Adipocyte (in vitro differentiated cells): Measurements from ENCODE around the gene TSN.

Source experiments
- DNase-seq: peaks from one replicate; pipeline ENCODE4 v3.0.0-alpha.2; 2015; ENCODE audit warnings: low read depth
- H3K27me3 ChIP-seq: replicated peaks from 2 replicates; pipeline ENCODE4 v1.7.0; 2013; ENCODE audit warnings: mild to moderate bottlenecking, low read length, moderate library complexity; ENCODE audit not compliant: control insufficient read depth, insufficient read depth
- H3K36me3 ChIP-seq: 2 replicates; pipeline ENCODE4 v1.7.0; 2013; ENCODE audit warnings: low read length, mild to moderate bottlenecking, moderate library complexity; ENCODE audit not compliant: control insufficient read depth, insufficient read depth, severe bottlenecking
- H3K4me1 ChIP-seq: 2 replicates; pipeline ENCODE4 v1.7.0; 2013; ENCODE audit warnings: mild to moderate bottlenecking, low read length, moderate library complexity; ENCODE audit not compliant: control insufficient read depth, insufficient read depth
- H3K4me3 ChIP-seq: 2 replicates; pipeline ENCODE4 v1.7.0; 2013; ENCODE audit warnings: mild to moderate bottlenecking, low read length, moderate library complexity
- H3K9ac ChIP-seq: 2 replicates; pipeline ENCODE4 v1.7.0; 2013; ENCODE audit warnings: mild to moderate bottlenecking, low read length, moderate library complexity
- H3K9me3 ChIP-seq: 2 replicates; pipeline ENCODE4 v1.7.0; 2013; ENCODE audit warnings: mild to moderate bottlenecking, low read length, moderate library complexity; ENCODE audit not compliant: control insufficient read depth

The TSN gene

DNA sequence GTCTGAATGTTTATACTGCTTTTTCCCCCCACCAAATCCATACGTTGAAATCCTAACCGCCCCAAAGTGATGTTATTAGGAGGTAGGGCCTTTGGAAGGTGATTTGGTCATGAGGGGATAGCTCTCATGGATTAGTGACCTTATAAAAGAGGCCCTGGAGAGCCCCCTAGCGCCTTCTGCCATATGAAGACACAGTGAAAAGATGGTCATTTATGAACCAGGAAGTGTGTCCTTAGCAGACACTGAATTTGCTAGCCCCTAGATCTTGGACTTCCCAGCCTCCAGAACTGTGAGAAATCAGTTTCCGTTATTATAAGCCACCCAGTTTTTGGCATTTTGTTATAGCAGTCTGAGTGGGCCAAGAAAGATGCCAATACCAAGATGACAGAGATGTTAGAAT, 7.2 kb upstream of the TSN start:
- no peaks in the 10 kb centered on the region for H3K4me1 ChIP-seq
- H3K9me3 ChIP-seq = no peaks in the 10 kb centered on the region
- no peak overlapping the region for H3K4me3 ChIP-seq
- no peak overlapping the region for H3K9ac ChIP-seq
- H3K36me3 ChIP-seq = no peaks in the 10 kb centered on the region
- peak; percentile 42 for DNase-seq
- no peaks in the 10 kb centered on the region for H3K27me3 ChIP-seq

DNA sequence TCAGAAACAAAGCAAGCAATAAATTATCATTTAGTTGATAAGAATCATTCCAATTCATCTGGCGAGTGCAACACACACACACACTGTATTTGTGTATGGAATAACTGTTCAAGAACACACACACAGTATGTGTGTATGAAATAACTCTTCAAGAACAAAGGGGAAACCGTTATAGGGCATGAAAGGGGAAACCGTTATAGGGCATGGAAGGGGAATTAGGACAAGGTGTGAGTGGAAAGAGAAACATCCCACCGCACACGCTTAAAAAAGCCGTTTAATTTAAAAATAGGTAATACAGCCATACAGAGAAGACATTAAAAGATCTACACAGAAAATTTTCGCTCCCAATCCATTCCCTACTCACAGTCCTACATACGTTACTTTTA, 607 bp upstream of the TSN start:
- DNase-seq = no peak
- Histone ChIP-seq H3K36me3 (peaks cover 13% of the 10 kb centered on the region), H3K9ac (peak overlapping the region; percentile 89), H3K4me3 (peak overlapping the region; percentile 96), H3K9me3 (no peaks in the 10 kb centered on the region), H3K27me3 (no peaks in the 10 kb centered on the region), H3K4me1 (peaks cover 17% of the 10 kb centered on the region)

DNA sequence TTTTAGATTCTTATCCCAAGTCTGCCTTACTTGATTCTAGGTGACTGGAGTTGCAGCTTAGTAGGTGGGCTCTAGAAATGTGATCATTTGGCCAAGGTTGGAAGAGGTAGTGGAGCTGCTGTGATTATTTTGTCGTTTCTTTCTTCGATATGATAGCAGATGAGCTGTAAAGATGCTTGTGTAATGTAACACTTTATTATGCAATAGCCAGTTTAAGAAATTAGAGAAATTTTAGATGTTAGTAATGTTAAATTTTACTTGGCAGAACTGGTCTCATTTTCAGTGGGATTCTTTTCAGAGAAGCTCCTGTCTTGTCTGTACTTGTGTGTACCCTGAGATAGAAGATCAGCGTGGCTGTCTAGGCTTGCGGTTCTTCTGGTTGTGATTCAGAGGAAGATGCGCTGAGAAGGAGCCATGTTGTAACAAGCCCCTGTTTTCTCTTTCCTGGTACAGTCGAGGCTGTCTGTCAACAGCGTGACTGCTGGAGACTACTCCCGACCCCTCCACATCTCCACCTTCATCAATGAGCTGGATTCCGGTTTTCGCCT, 9.3 kb downstream of the TSN start:
- Histone ChIP-seq H3K4me1 (no peaks in the 10 kb centered on the region), H3K9me3 (no peaks in the 10 kb centered on the region), H3K9ac (no peak overlapping the region), H3K36me3 (peaks cover 77% of the 10 kb centered on the region), H3K4me3 (no peak overlapping the region), H3K27me3 (no peaks in the 10 kb centered on the region)
- DNase-seq = no peak

GRCh38 chr2:121766624-121767023, 11.2 kb downstream of the TSN start:
- peaks cover 61% of the 10 kb centered on the region for H3K36me3 ChIP-seq

DNA sequence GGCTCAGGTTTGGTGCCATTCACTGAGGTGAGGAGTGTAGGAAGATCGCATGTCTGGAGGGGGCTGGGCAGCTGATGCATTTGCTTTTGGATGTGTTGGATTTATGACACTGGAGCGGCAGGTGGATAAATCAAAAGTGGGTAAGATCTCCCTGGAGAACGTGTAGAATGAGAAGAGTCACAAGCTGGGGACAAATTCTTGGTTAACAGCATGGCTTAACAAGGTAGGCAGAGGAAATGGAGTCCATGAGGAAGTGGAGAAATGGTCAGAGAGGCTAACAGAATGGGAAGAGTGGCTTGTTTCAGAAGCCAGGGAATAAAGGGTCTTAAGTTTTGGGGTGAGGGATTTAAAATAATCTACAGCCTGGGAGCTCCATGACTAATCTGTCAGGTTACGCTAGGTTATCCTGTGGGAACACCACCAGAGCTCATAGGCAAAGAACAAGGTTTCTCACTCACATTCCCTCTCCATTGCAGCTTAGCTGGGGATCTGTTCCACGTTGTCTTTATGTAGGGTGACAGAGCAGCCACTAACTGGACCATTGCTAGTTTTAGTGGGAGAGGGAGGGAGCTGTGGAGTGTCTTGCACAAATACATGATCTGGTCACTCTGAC, 12.8 kb downstream of the TSN start:
- Histone ChIP-seq H3K9ac (no peak overlapping the region), H3K27me3 (no peaks in the 10 kb centered on the region), H3K4me3 (no peak overlapping the region), H3K9me3 (no peaks in the 10 kb centered on the region), H3K36me3 (peaks cover 48% of the 10 kb centered on the region), H3K4me1 (no peaks in the 10 kb centered on the region)
- no peak for DNase-seq

More at GRCh38 chr2:121766624-121767023, 11.2 kb downstream of the TSN start:
- Histone ChIP-seq H3K9ac (no peak overlapping the region), H3K9me3 (no peaks in the 10 kb centered on the region), H3K27me3 (no peaks in the 10 kb centered on the region), H3K4me1 (no peaks in the 10 kb centered on the region), H3K4me3 (no peak overlapping the region)
- no peak for DNase-seq

GRCh38 chr2:121771976-121772742, 16.7 kb downstream of the TSN start:
- Histone ChIP-seq H3K27me3 (peaks cover 3% of the 10 kb centered on the region), H3K9me3 (no peaks in the 10 kb centered on the region), H3K4me1 (no peaks in the 10 kb centered on the region), H3K9ac (no peak overlapping the region), H3K4me3 (no peak overlapping the region), H3K36me3 (peaks cover 10% of the 10 kb centered on the region)
- DNase-seq = no peak

GRCh38 chr2:121774235-121774634, 18.8 kb downstream of the TSN start:
- H3K36me3 ChIP-seq = no peaks in the 10 kb centered on the region
- DNase-seq = no peak
- peaks cover 9% of the 10 kb centered on the region for H3K27me3 ChIP-seq

GRCh38 chr2:121776361-121776760, 20.9 kb downstream of the TSN start:
- H3K4me1 ChIP-seq = no peaks in the 10 kb centered on the region
- DNase-seq = no peak
- peaks cover 9% of the 10 kb centered on the region for H3K27me3 ChIP-seq

More at GRCh38 chr2:121774235-121774634, 18.8 kb downstream of the TSN start:
- Histone ChIP-seq H3K4me3 (no peak overlapping the region), H3K9ac (no peak overlapping the region), H3K4me1 (no peaks in the 10 kb centered on the region), H3K9me3 (no peaks in the 10 kb centered on the region)

GRCh38 chr2:121776885-121777698, 21.6 kb downstream of the TSN start:
- Histone ChIP-seq H3K27me3 (peaks cover 12% of the 10 kb centered on the region), H3K36me3 (no peaks in the 10 kb centered on the region), H3K4me1 (no peaks in the 10 kb centered on the region), H3K9ac (no peak overlapping the region), H3K4me3 (no peak overlapping the region), H3K9me3 (no peaks in the 10 kb centered on the region)
- no peak for DNase-seq

More at GRCh38 chr2:121776361-121776760, 20.9 kb downstream of the TSN start:
- no peaks in the 10 kb centered on the region for H3K36me3 ChIP-seq
- no peak overlapping the region for H3K9ac ChIP-seq
- no peak overlapping the region for H3K4me3 ChIP-seq
- H3K9me3 ChIP-seq = no peaks in the 10 kb centered on the region

- Histone ChIP-seq H3K4me3 (no peak overlapping the region), H3K36me3 (no peaks in the 10 kb centered on the region), H3K9me3 (no peaks in the 10 kb centered on the region), H3K27me3 (peaks cover 12% of the 10 kb centered on the region), H3K9ac (no peak overlapping the region), H3K4me1 (no peaks in the 10 kb centered on the region)
- peak; percentile 17 for DNase-seq
Measured at GRCh38 chr2:121777699-121778058, 22.2 kb downstream of the TSN start.
